GM19455 (cell line): Measurements from ENCODE around the gene IGF2R.

Experiments used
- ATAC-seq: cut with Tn5 transposase; IDR thresholded peaks from one replicate; pipeline ENCODE4 v1.9.1; 2021; ENCODE audit not compliant: unreplicated experiment

IGF2R gene

DNA sequence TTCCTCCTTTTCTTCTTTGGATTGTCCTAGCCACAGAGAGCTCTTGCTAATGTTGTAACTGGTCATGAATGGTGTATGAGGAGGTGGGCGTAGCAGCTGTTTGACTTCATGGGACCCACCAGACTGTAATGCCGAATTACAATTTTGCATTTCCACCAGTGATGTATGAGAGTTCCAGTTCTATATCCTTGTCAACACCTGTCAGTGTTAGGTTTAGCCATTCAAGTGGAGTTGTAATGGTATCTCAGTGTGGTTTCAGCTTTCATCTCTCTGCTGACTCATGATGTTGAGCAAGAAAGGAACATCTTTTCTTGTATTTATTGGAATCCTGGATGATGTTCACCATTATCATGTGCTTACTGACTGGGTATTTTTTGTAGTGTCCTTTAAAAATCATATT is 5.1 kb downstream of the IGF2R start:
- ATAC-seq = peak; percentile 43

- ATAC-seq = no peak
Observed at GRCh38 chr6:159974932-159975331, 6.0 kb downstream of the IGF2R start.

DNA sequence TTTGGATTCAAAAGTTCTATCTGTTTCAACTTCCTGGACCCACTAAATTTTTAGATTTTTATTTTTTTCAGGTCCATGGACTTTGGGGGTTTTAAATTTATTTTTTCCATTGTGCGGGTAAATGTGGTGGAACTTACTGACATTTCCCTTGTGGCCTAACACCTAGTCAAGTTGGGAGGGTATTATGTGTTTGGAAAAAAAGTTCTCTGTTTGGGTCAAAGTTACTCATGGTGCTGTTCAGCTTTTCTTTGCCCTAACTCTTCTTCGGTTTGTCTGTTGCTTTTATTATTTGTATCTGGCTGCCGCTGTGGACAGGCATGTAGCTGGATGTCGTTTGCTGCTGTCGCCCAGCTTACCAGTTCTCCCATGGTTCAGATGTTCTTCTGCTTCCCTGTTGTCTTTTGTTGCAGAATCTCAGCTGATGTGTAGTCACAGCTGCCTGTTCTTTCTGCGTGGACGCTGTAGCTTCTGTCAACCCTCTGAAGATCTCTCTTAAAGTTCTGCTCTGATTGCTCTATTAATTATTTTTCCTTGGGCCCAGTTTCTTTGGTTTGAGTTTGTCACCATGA is 7.9 kb downstream of the IGF2R start:
- ATAC-seq = no peak

- ATAC-seq = no peak
Observed at GRCh38 chr6:159977255-159977903, 8.5 kb downstream of the IGF2R start.

DNA sequence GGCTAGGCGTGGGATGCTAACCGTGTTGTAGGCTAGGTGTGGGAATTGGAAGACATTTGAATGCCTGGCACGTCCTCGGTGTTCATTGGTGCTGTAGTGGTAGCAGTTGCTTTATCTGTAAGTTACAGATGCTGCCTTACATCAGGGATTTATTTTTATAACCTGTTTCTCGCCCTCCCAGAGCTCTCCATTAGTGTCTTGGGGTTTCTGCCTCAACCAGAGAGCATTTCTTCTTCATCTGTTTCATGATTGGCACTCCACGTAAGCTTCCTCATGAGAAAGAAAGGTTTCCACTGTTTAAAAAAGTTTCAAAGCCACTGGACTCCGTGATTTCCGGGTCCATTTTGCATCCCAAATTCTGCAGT is 9.0 kb downstream of the IGF2R start:
- no peak for ATAC-seq

DNA sequence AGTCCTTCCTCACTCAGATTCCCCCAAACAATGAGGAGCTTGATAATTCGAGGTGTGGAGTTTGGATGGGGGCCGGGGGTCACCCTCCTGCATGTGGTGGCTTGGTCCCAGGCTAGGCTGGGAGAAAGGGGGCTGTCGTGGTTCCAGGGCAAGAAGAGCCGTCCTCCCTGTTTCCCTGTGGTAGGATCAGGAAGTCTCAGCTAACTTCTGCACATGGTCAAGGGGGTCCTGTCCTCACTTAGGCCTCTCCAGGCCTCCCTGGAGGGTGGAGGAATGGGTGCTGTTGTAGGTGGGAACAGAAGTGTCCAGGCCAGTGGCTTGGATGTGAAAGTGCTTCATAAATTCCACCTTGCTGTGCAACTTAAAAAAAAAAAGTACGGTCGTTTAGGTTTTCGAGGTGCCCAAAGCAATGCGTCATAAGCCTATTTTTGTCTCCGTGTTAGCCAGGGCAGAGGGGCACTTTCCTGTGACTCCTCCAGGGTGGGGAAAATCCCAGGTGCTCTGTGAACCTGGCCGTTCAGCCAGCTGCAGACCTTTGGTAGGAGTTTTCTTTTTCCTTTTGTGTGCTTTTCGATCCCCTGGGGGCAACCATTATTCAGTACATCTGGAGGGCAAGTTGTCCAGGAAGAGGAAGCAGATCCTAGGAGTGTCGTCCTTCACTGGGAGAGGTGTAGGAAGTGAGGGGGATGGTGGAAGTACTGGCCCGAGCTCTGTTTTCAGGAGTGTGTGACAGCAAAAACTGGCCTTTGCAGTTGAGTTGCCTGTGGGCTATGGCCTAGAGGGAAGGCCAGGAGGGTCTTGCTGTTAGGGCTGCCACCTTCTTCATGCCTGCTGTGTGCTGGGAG is 9.6 kb downstream of the IGF2R start:
- ATAC-seq = peak; percentile 24

GRCh38 chr6:159979136-159979874 is 10.4 kb downstream of the IGF2R start:
- ATAC-seq = peak; percentile 54

DNA sequence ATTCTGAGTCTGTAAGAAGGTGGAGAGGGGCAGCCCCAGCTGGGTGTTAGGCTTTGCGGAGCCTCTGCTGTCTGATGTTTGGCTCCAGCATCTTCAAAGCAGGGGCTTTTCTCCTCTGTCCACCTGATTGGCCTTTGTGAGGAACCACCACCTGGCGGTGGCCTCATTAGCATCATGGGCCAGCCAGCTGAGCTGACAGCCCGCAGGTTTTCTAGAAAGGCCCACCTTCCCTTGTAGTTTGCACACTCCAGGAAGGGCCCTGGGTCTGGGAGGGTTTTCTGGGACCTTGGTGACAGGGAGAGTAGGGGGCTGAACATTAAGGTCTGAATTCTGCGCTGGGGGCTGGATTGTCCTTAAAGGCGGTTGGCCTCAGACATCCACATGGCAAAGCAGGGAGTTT is 11.6 kb downstream of the IGF2R start:
- no peak for ATAC-seq

GRCh38 chr6:159981071-159981402 is 12.2 kb downstream of the IGF2R start:
- no peak for ATAC-seq

DNA sequence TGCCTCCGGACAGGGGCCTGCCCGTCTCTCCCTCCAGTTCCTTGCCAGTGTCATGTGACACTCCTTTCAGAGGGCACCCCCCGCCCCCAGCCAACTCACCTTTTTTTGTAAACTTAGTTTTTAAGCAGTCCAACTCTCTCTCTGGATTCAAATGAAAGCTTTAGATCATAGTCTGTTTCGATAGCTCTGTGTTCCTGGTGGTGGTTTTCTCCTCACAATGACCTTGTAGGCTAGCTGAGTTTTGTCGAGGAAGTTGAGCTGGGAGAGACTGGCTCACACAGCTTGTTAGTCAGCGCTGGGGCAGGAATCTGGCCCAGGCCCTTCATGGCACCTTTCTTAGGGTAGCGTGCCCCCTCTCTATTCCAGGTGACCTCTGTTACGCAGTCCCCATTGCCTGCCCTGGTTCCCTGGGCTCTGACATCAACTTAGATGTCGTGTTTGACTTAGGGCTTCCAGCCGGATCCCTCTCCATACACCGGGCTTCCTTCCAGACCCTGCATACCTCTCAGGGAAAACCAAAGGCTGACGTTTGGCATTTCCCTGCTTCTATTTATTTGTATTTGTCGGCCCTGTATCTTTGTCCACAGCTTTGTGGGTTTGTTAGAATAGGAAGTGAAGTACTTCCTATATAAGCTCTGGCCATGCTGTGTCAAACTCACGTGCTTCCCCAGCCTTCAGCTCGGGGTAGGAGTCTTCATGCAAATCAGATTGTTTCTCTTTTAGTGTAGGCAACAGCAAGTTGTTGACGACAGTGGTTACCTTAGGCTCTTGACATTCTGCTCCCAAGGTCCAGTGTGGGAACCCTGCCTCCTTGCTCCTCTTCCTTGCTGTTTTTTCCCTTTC is 12.7 kb downstream of the IGF2R start:
- ATAC-seq = peak; percentile 81

- ATAC-seq = no peak
Observed at GRCh38 chr6:159982731-159983506, 14.0 kb downstream of the IGF2R start.

DNA sequence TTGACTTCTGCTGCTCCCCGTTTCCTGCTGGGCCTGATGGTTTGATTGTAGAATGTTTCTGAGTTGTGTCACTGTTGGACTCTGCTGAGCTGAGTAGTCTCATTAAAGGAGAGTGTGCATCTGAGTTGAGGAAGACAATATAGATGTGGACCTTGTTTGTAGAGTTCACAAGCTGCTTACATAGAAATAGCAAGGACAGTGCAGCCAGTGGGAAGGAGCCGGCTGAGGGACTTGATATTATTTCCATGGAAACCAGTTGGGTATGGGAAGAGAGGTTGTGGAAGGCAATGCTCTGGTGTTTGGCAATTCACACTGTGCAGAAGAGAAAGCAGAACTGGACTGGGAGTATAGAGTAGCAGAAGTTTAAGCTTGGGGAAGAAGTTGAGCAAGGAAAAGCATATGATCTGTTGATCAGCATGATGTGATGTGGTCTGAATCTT is 14.8 kb downstream of the IGF2R start:
- ATAC-seq = no peak

- ATAC-seq = no peak
Observed at GRCh38 chr6:159984268-159984786, 15.4 kb downstream of the IGF2R start.

- no peak for ATAC-seq
Observed at GRCh38 chr6:159985296-159985945, 16.5 kb downstream of the IGF2R start.

GRCh38 chr6:159988983-159989454 is 20.1 kb downstream of the IGF2R start:
- ATAC-seq = no peak

DNA sequence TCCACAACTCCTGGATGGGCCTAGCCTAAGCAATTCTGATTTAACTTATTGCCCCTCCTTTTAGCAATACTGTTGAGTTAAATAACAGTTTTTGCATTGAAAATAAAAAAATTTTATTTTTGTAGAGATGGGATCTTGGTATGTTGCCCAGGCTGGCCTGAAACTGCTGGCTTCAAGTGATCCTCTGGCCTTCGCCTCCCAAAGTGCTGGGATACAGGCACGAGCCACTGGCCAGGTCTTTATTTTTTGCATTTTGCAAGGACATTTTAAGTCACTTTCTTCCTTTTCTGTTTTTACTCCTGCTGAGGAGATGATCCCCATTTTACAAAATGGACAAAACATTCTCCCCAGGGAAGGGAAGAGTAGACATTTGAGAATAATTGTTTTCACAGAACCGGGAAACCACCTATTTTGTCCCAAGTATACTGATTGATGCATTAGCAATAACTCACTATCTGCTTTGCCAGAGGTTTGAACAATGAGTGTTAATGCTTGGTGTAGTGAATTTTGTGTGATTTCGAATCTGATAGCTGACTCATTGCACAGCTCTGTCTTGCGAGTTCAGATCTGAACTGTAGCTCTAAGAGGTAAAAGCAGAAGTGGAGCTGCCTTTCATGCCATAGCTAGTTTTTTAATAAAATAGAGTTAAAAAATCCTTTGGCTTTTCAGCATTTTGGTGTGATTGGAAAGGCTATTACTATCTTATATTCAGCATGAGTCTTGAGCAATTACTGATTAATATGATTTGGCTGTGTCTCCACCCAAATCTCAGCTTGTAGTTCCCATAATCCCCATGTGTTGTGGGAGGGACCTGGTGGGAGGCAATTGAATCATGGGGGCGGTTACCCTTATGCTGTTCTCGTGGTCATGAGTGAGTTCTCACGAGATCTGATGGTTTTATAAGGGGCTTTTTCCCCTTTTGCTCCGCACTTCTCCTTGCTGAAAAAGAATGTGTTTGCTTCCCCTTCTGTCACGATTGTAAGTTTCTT is 20.9 kb downstream of the IGF2R start:
- no peak for ATAC-seq

GRCh38 chr6:159992366-159992765 is 23.5 kb downstream of the IGF2R start:
- ATAC-seq = no peak

GRCh38 chr6:159995405-159995804 is 26.5 kb downstream of the IGF2R start:
- ATAC-seq = no peak
